ENCODE measurements around the gene C1orf159. TPM values are rescaled to one million over a fixed set of nuclear protein-coding genes. Genes with fewer than 3 reads are reported as not detected.
"Not testable (repeated sequence)": the region's sequence is repeated elsewhere in the genome, so short reads cannot be mapped to it uniquely, and the experiment has no call there.

Gene C1orf159
- total RNA-seq, 1 experiment from 2014 or later: 15.7 TPM

DNA sequence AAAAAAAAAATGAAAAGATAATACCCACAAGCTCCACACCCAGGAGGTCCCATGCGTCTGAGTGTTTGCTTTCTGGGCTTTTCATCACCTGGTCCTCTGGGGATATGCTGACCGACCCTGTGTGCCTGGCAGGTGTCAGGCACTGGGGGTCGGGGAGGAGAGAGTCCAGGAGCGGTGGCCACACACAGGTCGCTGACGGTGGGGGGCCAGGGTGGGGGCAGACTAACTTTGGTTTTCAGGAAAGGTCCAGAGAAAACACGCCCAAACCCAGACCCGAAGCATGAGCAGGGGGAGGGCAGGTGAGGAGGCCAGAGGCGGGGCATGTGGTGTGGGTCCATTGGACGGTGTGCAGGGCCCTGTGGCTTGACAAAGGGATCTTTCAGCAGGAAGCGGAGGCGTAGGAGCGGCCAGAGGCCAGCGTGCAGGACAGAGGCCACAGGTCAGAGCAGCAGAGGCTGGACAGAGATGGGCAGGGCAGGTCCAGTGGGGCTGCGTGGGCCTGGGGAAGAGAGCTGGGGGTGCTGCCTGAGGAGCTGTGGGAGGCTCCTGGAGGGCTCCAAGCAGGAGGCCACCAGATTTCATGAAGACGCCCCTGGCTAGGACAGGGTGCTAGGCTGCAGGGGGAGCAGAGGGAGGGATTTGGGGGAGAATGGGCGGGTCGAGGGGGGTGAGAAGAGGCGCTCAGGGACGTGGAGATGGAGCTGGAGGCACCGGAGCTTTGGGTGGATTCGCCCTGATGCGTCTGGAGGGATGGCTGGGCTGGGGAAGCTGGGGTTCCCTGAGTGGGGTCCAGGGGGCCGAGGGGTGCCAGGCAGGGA lies 57.6 kb downstream of the C1orf159 start:
- Mint-ChIP-seq H3K4me3 (ENCODE audit: unreplicated experiment) (peak overlapping the region; percentile 76), H3K4me1 (ENCODE audit: insufficient read depth, unreplicated experiment) (peaks cover 15% of the 10 kb centered on the region), H3K27me3 (ENCODE audit: insufficient read depth, unreplicated experiment) (no peaks in the 10 kb centered on the region), H3K9me3 (ENCODE audit: unreplicated experiment) (no peaks in the 10 kb centered on the region), H3K27ac (ENCODE audit: low read depth, unreplicated experiment) (no peak overlapping the region), H3K36me3 (ENCODE audit: insufficient read depth, unreplicated experiment) (no peaks in the 10 kb centered on the region)
- DNase-seq (ENCODE audit: unreplicated experiment): no peak
- ChIA-PET CTCF (interaction anchor here (0.5 to 2.7 kb wide), 8 partner anchors 20 to 100 kb away, joined by 3 to 12 read pairs (median 4); no protein-coding TSS in a partner anchor), POLR2A (interaction anchor here (0.6 to 2.0 kb wide), 2 partner anchors 37 to 132 kb away, joined by 3 to 8 read pairs; no protein-coding TSS in a partner anchor)
- intact Hi-C loops (cut with micrococcal nuclease): loop anchor here (2.0 kb wide), 1 partner anchor 35 kb away; no protein-coding TSS in a partner anchor
- TF ChIP-seq, protein P1, sequence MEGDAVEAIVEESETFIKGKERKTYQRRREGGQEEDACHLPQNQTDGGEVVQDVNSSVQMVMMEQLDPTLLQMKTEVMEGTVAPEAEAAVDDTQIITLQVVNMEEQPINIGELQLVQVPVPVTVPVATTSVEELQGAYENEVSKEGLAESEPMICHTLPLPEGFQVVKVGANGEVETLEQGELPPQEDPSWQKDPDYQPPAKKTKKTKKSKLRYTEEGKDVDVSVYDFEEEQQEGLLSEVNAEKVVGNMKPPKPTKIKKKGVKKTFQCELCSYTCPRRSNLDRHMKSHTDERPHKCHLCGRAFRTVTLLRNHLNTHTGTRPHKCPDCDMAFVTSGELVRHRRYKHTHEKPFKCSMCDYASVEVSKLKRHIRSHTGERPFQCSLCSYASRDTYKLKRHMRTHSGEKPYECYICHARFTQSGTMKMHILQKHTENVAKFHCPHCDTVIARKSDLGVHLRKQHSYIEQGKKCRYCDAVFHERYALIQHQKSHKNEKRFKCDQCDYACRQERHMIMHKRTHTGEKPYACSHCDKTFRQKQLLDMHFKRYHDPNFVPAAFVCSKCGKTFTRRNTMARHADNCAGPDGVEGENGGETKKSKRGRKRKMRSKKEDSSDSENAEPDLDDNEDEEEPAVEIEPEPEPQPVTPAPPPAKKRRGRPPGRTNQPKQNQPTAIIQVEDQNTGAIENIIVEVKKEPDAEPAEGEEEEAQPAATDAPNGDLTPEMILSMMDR (IDR thresholded peaks at IDR 0.05; ENCODE audit: unreplicated experiment): no peak
- no TSS peak for BruUV-seq (replicated peaks)

DNA sequence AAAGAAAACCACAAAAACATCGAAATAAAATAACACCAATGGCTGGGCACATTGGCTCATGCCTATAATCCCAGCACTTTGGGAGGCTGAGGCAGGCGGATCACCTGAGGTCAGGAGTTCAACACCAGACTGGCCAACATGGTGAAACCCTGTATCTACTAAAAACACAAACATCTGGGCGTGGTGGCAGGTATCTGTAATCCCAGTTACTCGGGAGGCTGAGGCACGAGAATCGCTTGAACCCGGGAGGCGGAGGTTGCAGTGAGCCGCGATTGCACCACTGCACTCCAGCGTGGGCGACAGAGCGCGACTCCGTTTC lies 58.2 kb downstream of the C1orf159 start:
- H3K36me3 Mint-ChIP-seq (ENCODE audit: insufficient read depth, unreplicated experiment); H3K9me3 Mint-ChIP-seq (ENCODE audit: unreplicated experiment); H3K27ac Mint-ChIP-seq (ENCODE audit: low read depth, unreplicated experiment); BruUV-seq (replicated peaks); POLR2A ChIA-PET; H3K27me3 Mint-ChIP-seq (ENCODE audit: insufficient read depth, unreplicated experiment); DNase-seq (ENCODE audit: unreplicated experiment): not testable (repeated sequence)
- Mint-ChIP-seq H3K4me1 (ENCODE audit: insufficient read depth, unreplicated experiment) (peaks cover 10% of the 10 kb centered on the region), H3K4me3 (ENCODE audit: unreplicated experiment) (peak overlapping the region; percentile 76)
- CTCF ChIA-PET: interaction anchor here (0.9 kb wide), 1 partner anchor 32 kb away, joined by 4 read pairs; no protein-coding TSS in a partner anchor
- intact Hi-C loops (cut with micrococcal nuclease): loop anchor here (2.0 kb wide), 1 partner anchor 35 kb away; no protein-coding TSS in a partner anchor

DNA sequence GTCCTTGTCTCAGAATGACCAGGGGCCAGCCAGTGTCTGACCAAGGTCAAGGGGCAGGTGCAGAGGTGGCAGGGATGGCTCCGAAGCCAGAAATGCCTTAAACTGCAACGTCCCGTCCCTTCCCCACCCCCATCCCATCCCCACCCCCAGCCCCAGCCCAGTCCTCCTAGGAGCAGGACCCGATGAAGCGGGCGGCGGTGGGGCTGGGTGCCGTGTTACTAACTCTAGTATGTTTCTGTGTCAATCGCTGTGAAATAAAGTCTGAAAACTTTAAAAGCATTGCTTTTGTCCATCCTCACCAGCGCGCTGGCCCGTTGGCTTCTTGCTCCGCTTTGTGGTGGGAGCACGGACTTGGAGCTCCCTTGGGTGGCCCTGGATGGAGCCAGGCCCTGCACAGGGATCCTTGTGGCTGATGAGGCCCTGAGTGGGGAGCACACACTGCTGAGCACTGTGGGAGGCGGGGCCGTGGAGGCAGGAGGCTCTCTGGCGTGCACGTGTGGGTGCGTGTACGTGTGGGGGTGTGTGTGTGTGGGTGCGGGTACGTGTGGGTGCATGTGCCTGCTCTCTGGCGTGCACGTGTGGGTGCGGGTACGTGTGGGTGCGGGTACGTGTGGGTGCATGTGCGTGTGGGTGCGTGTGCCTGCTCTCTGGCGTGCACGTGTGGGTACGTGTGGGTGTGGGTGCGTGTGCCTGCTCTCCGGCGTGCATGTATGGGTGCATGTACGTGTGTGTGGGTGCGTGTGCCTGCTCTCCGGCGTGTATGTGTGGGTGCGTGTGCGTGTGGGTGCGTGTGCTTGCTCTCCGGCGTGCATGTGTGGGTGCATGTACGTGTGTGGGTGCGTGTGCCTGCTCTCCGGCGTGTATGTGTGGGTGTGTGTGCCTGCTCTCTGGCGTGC lies 59.8 kb downstream of the C1orf159 start:
- no peak overlapping the region for H3K4me3 Mint-ChIP-seq (ENCODE audit: unreplicated experiment)
- intact Hi-C loops (cut with micrococcal nuclease): no loop called here
- TF ChIP-seq, protein P1 (IDR thresholded peaks at IDR 0.05; ENCODE audit: unreplicated experiment): no peak
- peaks cover 10% of the 10 kb centered on the region for H3K4me1 Mint-ChIP-seq (ENCODE audit: insufficient read depth, unreplicated experiment)
- H3K9me3 Mint-ChIP-seq (ENCODE audit: unreplicated experiment): no peaks in the 10 kb centered on the region
- ChIA-PET POLR2A (no interaction called here), CTCF (no interaction called here)
- no peaks in the 10 kb centered on the region for H3K27me3 Mint-ChIP-seq (ENCODE audit: insufficient read depth, unreplicated experiment)
- DNase-seq (ENCODE audit: unreplicated experiment): no peak
- BruUV-seq (replicated peaks): no TSS peak
- peaks cover 9% of the 10 kb centered on the region for H3K36me3 Mint-ChIP-seq (ENCODE audit: insufficient read depth, unreplicated experiment)
- no peak overlapping the region for H3K27ac Mint-ChIP-seq (ENCODE audit: low read depth, unreplicated experiment)

DNA sequence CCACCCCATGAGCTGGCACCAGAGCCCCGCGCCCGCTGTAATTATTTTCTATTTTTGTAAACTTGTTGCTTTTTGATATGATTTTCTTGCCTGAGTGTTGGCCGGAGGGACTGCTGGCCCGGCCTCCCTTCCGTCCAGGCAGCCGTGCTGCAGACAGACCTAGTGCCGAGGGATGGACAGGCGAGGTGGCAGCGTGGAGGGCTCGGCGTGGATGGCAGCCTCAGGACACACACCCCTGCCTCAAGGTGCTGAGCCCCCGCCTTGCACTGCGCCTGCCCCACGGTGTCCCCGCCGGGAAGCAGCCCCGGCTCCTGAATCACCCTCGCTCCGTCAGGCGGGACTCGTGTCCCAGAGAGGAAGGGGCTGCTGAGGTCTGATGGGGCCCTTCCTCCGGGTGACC lies 60.9 kb downstream of the C1orf159 start:
- H3K36me3 Mint-ChIP-seq (ENCODE audit: insufficient read depth, unreplicated experiment): peaks cover 13% of the 10 kb centered on the region
- peaks cover 10% of the 10 kb centered on the region for H3K4me1 Mint-ChIP-seq (ENCODE audit: insufficient read depth, unreplicated experiment)
- no peak overlapping the region for H3K4me3 Mint-ChIP-seq (ENCODE audit: unreplicated experiment)

More for the DNA sequence above, 60.9 kb downstream of the C1orf159 start:
- DNase-seq (ENCODE audit: unreplicated experiment): no peak
- no TSS peak for BruUV-seq (replicated peaks)
- TF ChIP-seq, protein P1 (IDR thresholded peaks at IDR 0.05; ENCODE audit: unreplicated experiment): no peak
- no peaks in the 10 kb centered on the region for H3K27me3 Mint-ChIP-seq (ENCODE audit: insufficient read depth, unreplicated experiment)
- intact Hi-C loops (cut with micrococcal nuclease): no loop called here
- H3K9me3 Mint-ChIP-seq (ENCODE audit: unreplicated experiment): no peaks in the 10 kb centered on the region
- no peak overlapping the region for H3K27ac Mint-ChIP-seq (ENCODE audit: low read depth, unreplicated experiment)
- ChIA-PET CTCF (interaction anchor here (1.6 kb wide), 1 partner anchor 9 kb away, joined by 5 read pairs; no protein-coding TSS in a partner anchor), POLR2A (no interaction called here)
